H9 (cell line): ENCODE measurements around the gene INO80. TPM values are rescaled to one million over a fixed set of nuclear protein-coding genes. Genes with fewer than 3 reads are reported as not detected.

Experiments
- DNase-seq: peaks from one replicate; pipeline ENCODE4 v3.0.0-alpha.2; 2017
- H2AFZ ChIP-seq: one replicate; pipeline ENCODE4 v1.6.1; 2013; ENCODE audit warnings: mild to moderate bottlenecking, low read length, control low read depth, moderate library complexity
- H2AK5ac ChIP-seq: 2 replicates; pipeline ENCODE4 v1.6.1; 2013; ENCODE audit warnings: low read length, control low read depth, mixed read lengths; ENCODE audit not compliant: insufficient read length
- H2BK120ac ChIP-seq: one replicate; pipeline ENCODE4 v1.6.1; 2013; ENCODE audit warnings: low read depth, mild to moderate bottlenecking, low read length, control low read depth, inconsistent platforms; ENCODE audit not compliant: poor library complexity, severe bottlenecking
- H2BK12ac ChIP-seq: 2 replicates; pipeline ENCODE4 v1.6.1; 2013; ENCODE audit warnings: low read length, control low read depth, mixed read lengths, low read depth; ENCODE audit not compliant: insufficient read length
- H2BK15ac ChIP-seq: 2 replicates; pipeline ENCODE4 v1.6.1; 2013; ENCODE audit warnings: low read depth, low read length, control low read depth
- H2BK20ac ChIP-seq: one replicate; pipeline ENCODE4 v1.6.1; 2013; ENCODE audit warnings: low read depth, mild to moderate bottlenecking, low read length, control low read depth, inconsistent platforms; ENCODE audit not compliant: poor library complexity, severe bottlenecking
- H2BK5ac ChIP-seq: 2 replicates; pipeline ENCODE4 v1.6.1; 2013; ENCODE audit warnings: low read length, control low read depth, mixed read lengths; ENCODE audit not compliant: insufficient read length
- H3K14ac ChIP-seq: 2 replicates; pipeline ENCODE4 v1.6.1; 2013; ENCODE audit warnings: low read length, control low read depth; ENCODE audit not compliant: insufficient read depth
- H3K18ac ChIP-seq: 2 replicates; pipeline ENCODE4 v1.6.1; 2013; ENCODE audit warnings: low read depth, mild to moderate bottlenecking, mixed read lengths, low read length, control low read depth; ENCODE audit not compliant: insufficient read length
- H3K23ac ChIP-seq: 2 replicates; pipeline ENCODE4 v1.6.1; 2013; ENCODE audit warnings: low read length, control low read depth, mixed read lengths, low read depth; ENCODE audit not compliant: insufficient read length
- H3K23me2 ChIP-seq: 2 replicates; pipeline ENCODE4 v1.6.1; 2013; ENCODE audit warnings: low read depth, mild to moderate bottlenecking, mixed read lengths, low read length, control low read depth; ENCODE audit not compliant: insufficient read length, poor library complexity, severe bottlenecking
- H3K27ac ChIP-seq: 2 replicates; pipeline ENCODE4 v1.5.1; 2013; ENCODE audit warnings: low read length, control low read depth, mixed read lengths, low read depth; ENCODE audit not compliant: insufficient read length
- H3K27me3 ChIP-seq: 2 replicates; pipeline ENCODE4 v1.6.1; 2013; ENCODE audit warnings: low read length, control low read depth, inconsistent platforms; ENCODE audit not compliant: insufficient read depth
- H3K4ac ChIP-seq: 2 replicates; pipeline ENCODE4 v1.6.1; 2013; ENCODE audit warnings: low read depth, mild to moderate bottlenecking, control low read depth, inconsistent platforms, low read length, moderate library complexity
- H3K4me1 ChIP-seq: 2 replicates; pipeline ENCODE4 v1.6.1; 2013; ENCODE audit warnings: low read length, control low read depth, inconsistent platforms; ENCODE audit not compliant: insufficient read depth
- H3K4me2 ChIP-seq: 2 replicates; pipeline ENCODE4 v1.6.1; 2013; ENCODE audit warnings: low read length, control low read depth, mixed read lengths; ENCODE audit not compliant: insufficient read length, insufficient read depth
- H3K56ac ChIP-seq: 2 replicates; pipeline ENCODE4 v1.6.1; 2013; ENCODE audit warnings: low read depth, mild to moderate bottlenecking, mixed read lengths, low read length, control low read depth; ENCODE audit not compliant: insufficient read length
- H3K79me1 ChIP-seq: 2 replicates; pipeline ENCODE4 v1.6.1; 2013; ENCODE audit warnings: low read depth, mild to moderate bottlenecking, moderate library complexity, low read length, control low read depth, inconsistent platforms; ENCODE audit not compliant: insufficient read depth, poor library complexity, severe bottlenecking
- H3K79me2 ChIP-seq: 2 replicates; pipeline ENCODE4 v1.6.1; 2013; ENCODE audit warnings: low read length, control low read depth, inconsistent platforms; ENCODE audit not compliant: insufficient read depth
- H3K9ac ChIP-seq: 2 replicates; pipeline ENCODE4 v1.6.1; 2013; ENCODE audit warnings: low read length, control low read depth, mixed read lengths; ENCODE audit not compliant: insufficient read length; ENCODE audit errors: extremely low read depth
- H3K9me3 ChIP-seq: one replicate; pipeline ENCODE4 v1.6.1; 2013; ENCODE audit warnings: low read depth, low read length, inconsistent platforms; ENCODE audit not compliant: control insufficient read depth
- H3T11ph ChIP-seq: one replicate; pipeline ENCODE4 v1.6.1; 2013; ENCODE audit warnings: mild to moderate bottlenecking, low read length, control low read depth, inconsistent platforms
- H4K20me1 ChIP-seq: one replicate; pipeline ENCODE4 v1.6.1; 2013; ENCODE audit not compliant: control insufficient read depth, insufficient read length, insufficient read depth
- H4K5ac ChIP-seq: 2 replicates; pipeline ENCODE4 v1.6.1; 2013; ENCODE audit warnings: low read depth, mild to moderate bottlenecking, mixed read lengths, low read length, control low read depth; ENCODE audit not compliant: insufficient read length
- H4K8ac ChIP-seq: replicated peaks from 2 replicates; pipeline ENCODE4 v1.6.1; 2013; ENCODE audit warnings: low read length, control low read depth, mixed read lengths, low read depth; ENCODE audit not compliant: insufficient read length
- H4K91ac ChIP-seq: 2 replicates; pipeline ENCODE4 v1.6.1; 2013; ENCODE audit warnings: low read depth, mild to moderate bottlenecking, moderate library complexity, mixed read lengths, low read length, control low read depth; ENCODE audit not compliant: insufficient read length
- H3K27ac Mint-ChIP-seq, 3 experiments: 2 replicates in 2 of 3; 3 replicates in 1 of 3; pipeline ENCODE4 v1.8.0; 2020 to 2021; ENCODE audit warnings: mixed read lengths in 3 of 3, mild to moderate bottlenecking in 1 of 3, moderate library complexity in 1 of 3
- H3K27me3 Mint-ChIP-seq: 2 replicates; pipeline ENCODE4 v1.8.0; 2021; ENCODE audit warnings: low read depth, mild to moderate bottlenecking, moderate library complexity, mixed read lengths
- H3K36me3 Mint-ChIP-seq, 3 experiments: 2 replicates in 2 of 3; 3 replicates in 1 of 3; pipeline ENCODE4 v1.8.0; 2020 to 2021; ENCODE audit warnings: low read depth in 3 of 3, mixed read lengths in 3 of 3; ENCODE audit not compliant: insufficient read depth in 1 of 3
- H3K4me1 Mint-ChIP-seq, 2 experiments: 2 replicates each; pipeline ENCODE4 v1.8.0; 2020; ENCODE audit warnings: mixed read lengths in 2 of 2
- H3K4me3 Mint-ChIP-seq, 2 experiments: 2 replicates in 1 of 2; 3 replicates in 1 of 2; pipeline ENCODE4 v1.8.0; 2020 to 2021; ENCODE audit warnings: mild to moderate bottlenecking in 2 of 2, mixed read lengths in 2 of 2, moderate library complexity in 1 of 2
- H3K9me3 Mint-ChIP-seq, 2 experiments: 2 replicates in 1 of 2; 3 replicates in 1 of 2; pipeline ENCODE4 v1.8.0; 2020; ENCODE audit warnings: mild to moderate bottlenecking in 2 of 2, mixed read lengths in 2 of 2, moderate library complexity in 1 of 2
- WGBS: extraction: QIAGEN DNeasy Blood & Tissue Kit; methylation state at CpG from one replicate; pipeline ENCODE4 v1.1.7; 2013; ENCODE audit warnings: missing lambda C conversion rate, low lambda C conversion rate, mixed read lengths; ENCODE audit not compliant: insufficient read length; ENCODE audit errors: extremely low coverage; 5-methylcytosine and 5-hydroxymethylcytosine counted together
- total RNA-seq: library from RNA; stranded (reverse); gene quantifications from 2 replicates; pipeline ENCODE4 v1.2.1, GENCODE V29; 2021
- TF ChIP-seq, protein P1 (sequence below): fragments of 200-600 bp; sonication (generic); conservative IDR thresholded peaks from 3 replicates; pipeline ENCODE4 v1.8.0; 2021; ENCODE audit warnings: antibody characterized with exemption, mild to moderate bottlenecking

Gene INO80
- total RNA-seq, 1 experiment from 2014 or later: 29.2 TPM

DNA sequence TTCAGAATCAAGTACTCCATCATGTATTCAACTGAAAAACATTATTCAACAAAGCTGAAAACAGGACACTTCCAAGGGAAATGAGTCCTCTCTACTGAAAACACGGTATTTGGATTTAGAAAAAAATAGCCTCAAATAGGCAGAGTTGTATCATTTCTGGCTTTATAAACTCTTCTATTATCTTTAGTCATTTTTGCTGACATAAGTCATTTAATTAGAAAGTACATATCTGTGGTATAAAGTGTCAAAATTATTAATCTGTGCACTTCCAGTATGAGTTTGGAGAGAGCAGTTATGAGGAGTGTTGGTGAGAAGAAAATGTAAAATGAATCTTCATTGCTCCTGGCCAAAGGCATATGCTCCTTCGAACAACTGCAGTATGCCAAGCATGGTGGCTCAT, 59.3 kb downstream of the INO80 start:
- Mint-ChIP-seq H3K27ac (no peak overlapping the region; a peak in 1 of 7 replicates), H3K27me3 (no peaks in the 10 kb centered on the region), H3K9me3 (peaks cover 2 to 9% of the 10 kb centered on the region in 2 experiments), H3K36me3 (peaks cover 54 to 91% (median 89%) of the 10 kb centered on the region in 3 experiments), H3K4me1 (no peaks in the 10 kb centered on the region), H3K4me3 (no peak overlapping the region)
- Histone ChIP-seq H2BK15ac (no peak overlapping the region), H2BK120ac (no peak overlapping the region), H3K23ac (no peak overlapping the region), H3K23me2 (no peaks in the 10 kb centered on the region), H2BK5ac (no peak overlapping the region), H4K91ac (no peak overlapping the region), H3K18ac (no peak overlapping the region), H2BK20ac (no peak overlapping the region), H4K20me1 (no peaks in the 10 kb centered on the region), H3K27ac (no peak overlapping the region), H3K4me1 (no peaks in the 10 kb centered on the region), H3K79me1 (no peaks in the 10 kb centered on the region), H3K27me3 (no peaks in the 10 kb centered on the region), H4K5ac (no peak overlapping the region), H3K9ac (no peak overlapping the region), H2AK5ac (no peak overlapping the region), H3K9me3 (no peaks in the 10 kb centered on the region), H3K79me2 (no peaks in the 10 kb centered on the region), H3T11ph (no peak overlapping the region), H2AFZ (no peak overlapping the region), H4K8ac (no peak overlapping the region), H3K14ac (no peak overlapping the region), H2BK12ac (no peak overlapping the region), H3K4ac (no peak overlapping the region), H3K4me2 (no peak overlapping the region), H3K56ac (no peak overlapping the region)
- no CpG with 5 or more reads among the region's 2 CpGs for WGBS
- TF ChIP-seq, protein P1, sequence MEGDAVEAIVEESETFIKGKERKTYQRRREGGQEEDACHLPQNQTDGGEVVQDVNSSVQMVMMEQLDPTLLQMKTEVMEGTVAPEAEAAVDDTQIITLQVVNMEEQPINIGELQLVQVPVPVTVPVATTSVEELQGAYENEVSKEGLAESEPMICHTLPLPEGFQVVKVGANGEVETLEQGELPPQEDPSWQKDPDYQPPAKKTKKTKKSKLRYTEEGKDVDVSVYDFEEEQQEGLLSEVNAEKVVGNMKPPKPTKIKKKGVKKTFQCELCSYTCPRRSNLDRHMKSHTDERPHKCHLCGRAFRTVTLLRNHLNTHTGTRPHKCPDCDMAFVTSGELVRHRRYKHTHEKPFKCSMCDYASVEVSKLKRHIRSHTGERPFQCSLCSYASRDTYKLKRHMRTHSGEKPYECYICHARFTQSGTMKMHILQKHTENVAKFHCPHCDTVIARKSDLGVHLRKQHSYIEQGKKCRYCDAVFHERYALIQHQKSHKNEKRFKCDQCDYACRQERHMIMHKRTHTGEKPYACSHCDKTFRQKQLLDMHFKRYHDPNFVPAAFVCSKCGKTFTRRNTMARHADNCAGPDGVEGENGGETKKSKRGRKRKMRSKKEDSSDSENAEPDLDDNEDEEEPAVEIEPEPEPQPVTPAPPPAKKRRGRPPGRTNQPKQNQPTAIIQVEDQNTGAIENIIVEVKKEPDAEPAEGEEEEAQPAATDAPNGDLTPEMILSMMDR: no peak
- no peak for DNase-seq
